Endodermal cell (in vitro differentiated cells): Measurements from ENCODE around the gene SYT8. TPM values are rescaled to one million over a fixed set of nuclear protein-coding genes. Genes with fewer than 3 reads are reported as not detected.

Experiments
- DNase-seq: peaks from one replicate; pipeline ENCODE4 v3.0.0-alpha.2; 2017
- H3K27ac ChIP-seq: 2 replicates; pipeline ENCODE4 v1.5.1; 2013; ENCODE audit warnings: mild to moderate bottlenecking, low read depth, low read length, moderate library complexity
- H3K27me3 ChIP-seq: 2 replicates; pipeline ENCODE4 v1.6.1; 2013; ENCODE audit warnings: mild to moderate bottlenecking, low read length, moderate library complexity; ENCODE audit not compliant: insufficient read depth, control insufficient read depth, poor library complexity, severe bottlenecking
- H3K36me3 ChIP-seq: 2 replicates; pipeline ENCODE4 v1.7.0; 2013; ENCODE audit warnings: mild to moderate bottlenecking, low read length, moderate library complexity; ENCODE audit not compliant: control insufficient read depth, insufficient read depth
- H3K4me1 ChIP-seq: one replicate; pipeline ENCODE4 v1.7.0; 2013; ENCODE audit warnings: low read length; ENCODE audit not compliant: control insufficient read depth, insufficient read depth
- H3K4me3 ChIP-seq: 2 replicates; pipeline ENCODE4 v1.5.1; 2013; ENCODE audit warnings: mild to moderate bottlenecking, low read length, moderate library complexity
- H3K9ac ChIP-seq: 2 replicates; pipeline ENCODE4 v1.6.1; 2013; ENCODE audit warnings: mild to moderate bottlenecking, low read length, moderate library complexity; ENCODE audit not compliant: poor library complexity, severe bottlenecking; ENCODE audit errors: extremely low read depth
- H3K9me3 ChIP-seq: 2 replicates; pipeline ENCODE4 v1.6.1; 2013; ENCODE audit warnings: mild to moderate bottlenecking, low read length, moderate library complexity; ENCODE audit not compliant: control insufficient read depth
- H3K27ac Mint-ChIP-seq: 2 replicates; pipeline ENCODE4 v1.8.0; 2020; ENCODE audit warnings: mixed read lengths
- H3K27me3 Mint-ChIP-seq: 2 replicates; pipeline ENCODE4 v1.8.0; 2021; ENCODE audit warnings: mild to moderate bottlenecking, mixed read lengths; ENCODE audit not compliant: insufficient read depth
- H3K36me3 Mint-ChIP-seq: 2 replicates; pipeline ENCODE4 v1.8.0; 2020; ENCODE audit warnings: low read depth, mixed read lengths
- H3K4me1 Mint-ChIP-seq: 2 replicates; pipeline ENCODE4 v1.8.0; 2020; ENCODE audit warnings: mixed read lengths
- H3K4me3 Mint-ChIP-seq: 2 replicates; pipeline ENCODE4 v1.8.0; 2020; ENCODE audit warnings: mild to moderate bottlenecking, moderate library complexity, mixed read lengths
- H3K9me3 Mint-ChIP-seq: 2 replicates; pipeline ENCODE4 v1.8.0; 2020; ENCODE audit warnings: mild to moderate bottlenecking, mixed read lengths
- CTCF ChIP-seq: fragments of 200-600 bp; sonication (generic); conservative IDR thresholded peaks from 2 replicates; pipeline ENCODE4 v1.5.0; 2021; ENCODE audit warnings: antibody characterized with exemption, mild to moderate bottlenecking
- WGBS, 2 experiments: methylation state at CpG; one replicate each; pipeline versions ENCODE4 v1.1.5 to v1.1.7; 2013; ENCODE audit warnings: missing lambda C conversion rate in 2 of 2, mixed read lengths in 1 of 2; ENCODE audit not compliant: insufficient coverage in 1 of 2, insufficient read length in 1 of 2; 5-methylcytosine and 5-hydroxymethylcytosine counted together
- total RNA-seq, 2 donors: library from RNA; stranded (reverse); fragmentation: NEBNext Ultra II Directional in 1 of 2; extraction: Animal tissue kit (Norgen Biotek cat#: 25700) in 1 of 2; gene quantifications; 2 replicates in 1 of 2; 3 replicates in 1 of 2; pipeline ENCODE4 v1.2.1, GENCODE V29; 2021

The SYT8 gene
- total RNA-seq, 2 donors from 2014 or later = not detected

GRCh38 chr11:1830322-1831223 is 4.2 kb upstream of the SYT8 start:
- Mint-ChIP-seq H3K4me3 (no peak overlapping the region), H3K27ac (no peak overlapping the region), H3K36me3 (no peaks in the 10 kb centered on the region), H3K4me1 (no peaks in the 10 kb centered on the region), H3K9me3 (no peaks in the 10 kb centered on the region), H3K27me3 (peaks cover 41% of the 10 kb centered on the region)
- H3K9me3 ChIP-seq = no peaks in the 10 kb centered on the region
- H3K27me3 ChIP-seq = peaks cover 47% of the 10 kb centered on the region
- no peak overlapping the region for H3K9ac ChIP-seq
- H3K4me3 ChIP-seq = no peak overlapping the region
- no peaks in the 10 kb centered on the region for H3K36me3 ChIP-seq
- no peak overlapping the region for H3K27ac ChIP-seq
- no peaks in the 10 kb centered on the region for H3K4me1 ChIP-seq
- peak; percentile 45 for DNase-seq
- no peak for TF ChIP-seq CTCF
- 84 to 87% methylated on average over 15 to 33 of the region's 33 CpGs for WGBS, 2 experiments

DNA sequence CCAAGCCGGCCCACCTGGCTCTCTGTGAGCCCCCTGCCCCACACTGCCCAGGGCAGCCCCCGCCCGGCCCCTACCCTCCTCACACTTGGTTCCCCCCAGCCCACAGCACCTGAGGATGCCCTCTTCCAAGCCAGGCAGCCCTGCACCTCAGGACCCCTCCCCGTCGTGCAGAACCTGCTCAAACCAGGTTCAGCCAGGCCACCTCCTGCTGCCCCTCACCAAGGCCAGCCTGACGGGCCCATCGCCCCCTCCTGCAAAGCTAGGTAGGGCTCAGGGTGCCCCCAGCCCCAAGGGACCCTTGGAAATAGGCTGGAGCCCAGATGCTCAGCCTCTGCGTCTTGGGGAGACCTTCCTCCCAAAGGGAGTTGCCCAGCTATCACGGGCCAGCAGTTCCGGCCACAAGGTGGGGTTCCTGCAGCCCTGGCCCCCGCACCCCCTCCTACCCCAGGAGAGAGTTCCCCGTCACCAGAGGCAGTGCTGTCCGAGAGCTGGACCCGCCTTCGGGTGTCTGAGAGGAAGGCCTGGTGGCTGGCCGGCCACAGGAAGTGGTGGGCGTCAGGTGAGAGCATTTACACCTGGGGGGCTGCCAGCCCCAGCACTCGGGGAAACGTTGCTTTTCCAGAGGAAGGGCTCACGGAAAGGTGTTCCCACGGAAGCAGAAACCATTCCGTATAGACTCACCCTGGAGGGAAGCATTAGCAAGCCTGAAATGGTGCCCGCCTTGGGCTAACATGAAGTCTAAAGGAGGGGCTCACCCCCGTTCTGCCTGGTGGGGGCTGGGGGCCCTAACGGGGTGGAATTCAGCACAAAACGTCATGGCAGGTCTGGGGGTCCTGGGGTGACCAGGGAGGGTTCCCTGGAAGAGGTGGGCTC is 3.2 kb upstream of the SYT8 start:
- WGBS, 2 experiments = 74 to 76% methylated on average over 5 to 26 of the region's 26 CpGs
- no peak overlapping the region for H3K9ac ChIP-seq
- no peaks in the 10 kb centered on the region for H3K4me1 Mint-ChIP-seq
- peak overlapping the region; percentile 30 for H3K4me3 Mint-ChIP-seq
- H3K9me3 Mint-ChIP-seq = no peaks in the 10 kb centered on the region
- peaks cover 47% of the 10 kb centered on the region for H3K27me3 ChIP-seq
- peaks cover 41% of the 10 kb centered on the region for H3K27me3 Mint-ChIP-seq
- no peaks in the 10 kb centered on the region for H3K36me3 Mint-ChIP-seq
- H3K4me3 ChIP-seq = no peak overlapping the region
- H3K36me3 ChIP-seq = no peaks in the 10 kb centered on the region
- peak; percentile 36 for DNase-seq
- H3K4me1 ChIP-seq = no peaks in the 10 kb centered on the region
- no peak overlapping the region for H3K27ac Mint-ChIP-seq
- H3K27ac ChIP-seq = no peak overlapping the region
- no peaks in the 10 kb centered on the region for H3K9me3 ChIP-seq
- no peak for TF ChIP-seq CTCF

DNA sequence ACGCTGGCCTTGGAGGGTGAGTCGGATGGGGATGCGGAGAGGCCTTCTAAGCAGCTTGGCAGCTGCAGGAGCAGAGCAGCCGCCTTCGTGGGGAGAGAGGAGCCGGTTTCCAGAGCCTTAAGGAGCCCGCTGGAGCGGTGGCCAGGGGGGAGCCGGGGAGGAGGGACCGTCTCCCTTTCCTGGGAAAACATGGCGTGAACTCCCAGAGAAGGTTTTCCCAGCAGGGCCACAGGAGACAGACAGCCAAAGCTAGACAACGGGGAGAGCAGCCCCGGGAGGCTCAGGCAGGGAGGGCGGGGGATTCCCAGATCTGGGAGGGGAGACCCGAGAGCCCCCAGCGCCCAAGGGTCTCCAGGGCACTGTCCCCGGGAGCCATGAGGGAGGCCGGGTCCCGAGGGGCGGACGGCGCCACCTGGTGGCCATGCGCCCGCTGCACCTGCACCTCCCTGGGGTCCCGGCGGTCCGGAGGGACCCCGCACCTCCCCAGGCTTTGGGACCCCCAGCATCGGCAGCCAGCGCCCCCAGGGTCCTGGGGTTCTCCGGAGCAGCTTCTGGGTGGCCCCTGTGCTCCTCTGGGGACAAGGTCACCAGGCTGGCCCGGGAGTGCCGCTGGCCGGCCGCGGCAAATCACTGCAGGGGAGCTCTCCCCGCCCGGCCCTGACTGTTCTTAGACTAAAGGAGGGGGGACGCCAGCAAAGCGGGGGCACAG is 2.4 kb upstream of the SYT8 start:
- Mint-ChIP-seq H3K4me3 (peak overlapping the region; percentile 32), H3K27ac (no peak overlapping the region), H3K4me1 (no peaks in the 10 kb centered on the region), H3K36me3 (no peaks in the 10 kb centered on the region), H3K27me3 (peaks cover 39% of the 10 kb centered on the region), H3K9me3 (no peaks in the 10 kb centered on the region)
- Histone ChIP-seq H3K4me1 (no peaks in the 10 kb centered on the region), H3K9me3 (no peaks in the 10 kb centered on the region), H3K36me3 (no peaks in the 10 kb centered on the region), H3K4me3 (no peak overlapping the region), H3K27me3 (peaks cover 47% of the 10 kb centered on the region), H3K9ac (no peak overlapping the region), H3K27ac (no peak overlapping the region)
- WGBS, 2 experiments = 18% methylated on average over 12 to 40 of the region's 40 CpGs
- peak; percentile 99 for TF ChIP-seq CTCF
- DNase-seq = peak; percentile 88
